Psoas muscle (tissue), 8 donors: Measurements from ENCODE around the gene KCNB1. TPM values are rescaled to one million over a fixed set of nuclear protein-coding genes. Genes with fewer than 3 reads are reported as not detected.

ENCODE experiments used
- ATAC-seq, 4 donors: fragments of 200-7000 bp; cut with Tn5 transposase; one replicate each; pipeline ENCODE4 v1.9.1; 2020; ENCODE audit warnings: moderate library complexity in 3 of 4, mild to moderate bottlenecking in 2 of 4
- DNase-seq, 2 donors: peaks; one replicate each; pipeline ENCODE4 v3.0.0-alpha.2; 2020
- H3K27ac ChIP-seq: fragments of 200-600 bp; one replicate; pipeline ENCODE4 v1.8.0; 2022
- H3K27me3 ChIP-seq, 3 donors: fragments of 200-600 bp in 1 of 3; one replicate each; pipeline versions ENCODE4 v1.6.1 to v1.8.0; 2013 to 2022; ENCODE audit warnings: low read length in 2 of 3, mild to moderate bottlenecking in 2 of 3, moderate library complexity in 1 of 3; ENCODE audit not compliant: insufficient read depth in 3 of 3
- H3K36me3 ChIP-seq, 2 donors: fragments of 200-600 bp in 1 of 2; one replicate each; pipeline versions ENCODE4 v1.6.1 to v1.8.0; 2013 to 2022; ENCODE audit warnings: low read depth in 1 of 2, mild to moderate bottlenecking in 1 of 2, moderate library complexity in 1 of 2; ENCODE audit not compliant: insufficient read depth in 1 of 2
- H3K4me1 ChIP-seq: fragments of 200-600 bp; one replicate; pipeline ENCODE4 v1.8.0; 2022
- H3K4me3 ChIP-seq: fragments of 200-600 bp; one replicate; pipeline ENCODE4 v1.8.0; 2022; ENCODE audit warnings: mild to moderate bottlenecking
- H3K9me3 ChIP-seq: fragments of 200-600 bp; one replicate; pipeline ENCODE4 v1.8.0; 2022
- CTCF ChIP-seq: fragments of 200-600 bp; IDR thresholded peaks from one replicate; pipeline ENCODE4 v1.8.0; 2022; ENCODE audit warnings: antibody characterized with exemption
- WGBS, 3 donors: extraction: QIAGEN DNeasy Blood & Tissue Kit; methylation state at CpG; one replicate each; pipeline versions ENCODE4 v1.1.6 to v1.1.7; 2013; 5-methylcytosine and 5-hydroxymethylcytosine counted together
- intact Hi-C, 2 donors: fragments of 100-400 bp; cut with DNase I; formaldehyde crosslinking; loops; one replicate each; pipeline versions ENCODE4 v1.11.0 to v1.14.2; 2022
- polyA plus RNA-seq, 3 donors: library from polyadenylated mRNA; stranded (reverse); fragments of 200-250 nt; gene quantifications; one replicate each; pipeline ENCODE4 v1.2.3, GENCODE V29; 2013
- total RNA-seq, 4 donors: library from RNA; stranded (reverse); fragmentation: NEBNext Ultra II Directional in 2 of 4; extraction: Animal tissue kit (Norgen Biotek cat#: 25700) in 2 of 4; gene quantifications; one replicate each; pipeline versions ENCODE4 v1.2.1 to v1.2.4, GENCODE V29; 2021 to 2023
- donor health status: healthy with polysubstance abuse.
- donor health status: DM: no; HTN: no; CAD: no; lungs with moderate emphysema.
- donor health status: Bipolar disorder and iron deficiency.
- donor health status: healthy.
- donor health status: DM: yes; HTN: yes; CAD: no.
- donor health status: DM: no; HTN: no; CAD: no.
- donor health status: DM: no; HTN: no; CAD: no.
- donor health status: DM: yes; HTN: yes; CAD: no.

The KCNB1 gene
- total and polyA plus RNA-seq, 7 donors: 1.8 to 44.0 (median 5.3) TPM

- Histone ChIP-seq H3K36me3 (no peaks in the 10 kb centered on the region), H3K4me1 (no peaks in the 10 kb centered on the region), H3K4me3 (no peak overlapping the region), H3K9me3 (no peaks in the 10 kb centered on the region), H3K27me3 (no peaks in the 10 kb centered on the region), H3K27ac (no peak overlapping the region)
- DNase-seq (no peak), ATAC-seq (no peak)
- TF ChIP-seq CTCF: no peak
- WGBS, 3 donors: 78 to 82% (median 79%) methylated on average over 6 of the region's 6 CpGs
- intact Hi-C loops: no loop called here
These were observed 22.8 kb downstream of the KCNB1 start for GRCh38 chr20:49459684-49460083.

- Histone ChIP-seq H3K27me3 (no peaks in the 10 kb centered on the region), H3K36me3 (no peaks in the 10 kb centered on the region), H3K4me1 (no peaks in the 10 kb centered on the region), H3K9me3 (no peaks in the 10 kb centered on the region), H3K4me3 (no peak overlapping the region), H3K27ac (no peak overlapping the region)
- no peak for ATAC-seq
- no peak for DNase-seq
- no peak for TF ChIP-seq CTCF
- 14 to 24% (median 19%) methylated on average over 1 of the region's 1 CpG for WGBS, 3 donors
- intact Hi-C loops: no loop called here
These were observed 25.0 kb downstream of the KCNB1 start for GRCh38 chr20:49457444-49457843.

GRCh38 chr20:49456646-49457045, 25.8 kb downstream of the KCNB1 start:
- Histone ChIP-seq H3K27ac (no peak overlapping the region), H3K4me1 (no peaks in the 10 kb centered on the region), H3K9me3 (no peaks in the 10 kb centered on the region), H3K4me3 (no peak overlapping the region), H3K27me3 (no peaks in the 10 kb centered on the region), H3K36me3 (no peaks in the 10 kb centered on the region)
- 91 to 93% (median 92%) methylated on average over 6 of the region's 6 CpGs for WGBS, 3 donors
- peak in 1 of 2 donors; percentile 7 for DNase-seq
- no peak for ATAC-seq
- intact Hi-C loops: no loop called here
- no peak for TF ChIP-seq CTCF

- no peak for ATAC-seq
- TF ChIP-seq CTCF: no peak
- 68 to 76% (median 71%) methylated on average over 6 of the region's 6 CpGs for WGBS, 3 donors
- Histone ChIP-seq H3K9me3 (no peaks in the 10 kb centered on the region), H3K27ac (no peak overlapping the region), H3K4me3 (no peak overlapping the region), H3K4me1 (no peaks in the 10 kb centered on the region), H3K36me3 (no peaks in the 10 kb centered on the region), H3K27me3 (no peaks in the 10 kb centered on the region)
- intact Hi-C loops: no loop called here
- no peak for DNase-seq
These were observed 26.8 kb downstream of the KCNB1 start for GRCh38 chr20:49455691-49456090.

GRCh38 chr20:49452011-49452482, 30.4 kb downstream of the KCNB1 start:
- no peaks in the 10 kb centered on the region for H3K9me3 ChIP-seq
- no peak for TF ChIP-seq CTCF
- no peaks in the 10 kb centered on the region for H3K27me3 ChIP-seq
- H3K27ac ChIP-seq: no peak overlapping the region
- no peaks in the 10 kb centered on the region for H3K36me3 ChIP-seq
- H3K4me1 ChIP-seq: no peaks in the 10 kb centered on the region
- intact Hi-C loops: loop anchor here in 1 of 2 donors (5.0 kb wide), 1 partner anchor 50 kb away; no protein-coding TSS in a partner anchor
- WGBS, 3 donors: 6 to 15% (median 8%) methylated on average over 9 of the region's 9 CpGs
- DNase-seq: peak; percentile 52 to 59
- ATAC-seq: peak in 3 of 4 donors; percentile 23 to 47 (median 28)
- H3K4me3 ChIP-seq: no peak overlapping the region
